Activated CD4-positive, CD25-positive, alpha-beta regulatory T cell treated with anti-CD3 and anti-CD28 coated beads, Interleukin-2, amount 50 U/mL, for 72 hours (primary cell): Measurements from ENCODE around the gene CLDN20.
"Not testable (repeated sequence)": the region's sequence is repeated elsewhere in the genome, so short reads cannot be mapped to it uniquely, and the experiment has no call there.

Experiments
- DNase-seq: peaks from one replicate; pipeline ENCODE4 v3.0.0; 2021

Gene CLDN20, protein sequence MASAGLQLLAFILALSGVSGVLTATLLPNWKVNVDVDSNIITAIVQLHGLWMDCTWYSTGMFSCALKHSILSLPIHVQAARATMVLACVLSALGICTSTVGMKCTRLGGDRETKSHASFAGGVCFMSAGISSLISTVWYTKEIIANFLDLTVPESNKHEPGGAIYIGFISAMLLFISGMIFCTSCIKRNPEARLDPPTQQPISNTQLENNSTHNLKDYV

DNA sequence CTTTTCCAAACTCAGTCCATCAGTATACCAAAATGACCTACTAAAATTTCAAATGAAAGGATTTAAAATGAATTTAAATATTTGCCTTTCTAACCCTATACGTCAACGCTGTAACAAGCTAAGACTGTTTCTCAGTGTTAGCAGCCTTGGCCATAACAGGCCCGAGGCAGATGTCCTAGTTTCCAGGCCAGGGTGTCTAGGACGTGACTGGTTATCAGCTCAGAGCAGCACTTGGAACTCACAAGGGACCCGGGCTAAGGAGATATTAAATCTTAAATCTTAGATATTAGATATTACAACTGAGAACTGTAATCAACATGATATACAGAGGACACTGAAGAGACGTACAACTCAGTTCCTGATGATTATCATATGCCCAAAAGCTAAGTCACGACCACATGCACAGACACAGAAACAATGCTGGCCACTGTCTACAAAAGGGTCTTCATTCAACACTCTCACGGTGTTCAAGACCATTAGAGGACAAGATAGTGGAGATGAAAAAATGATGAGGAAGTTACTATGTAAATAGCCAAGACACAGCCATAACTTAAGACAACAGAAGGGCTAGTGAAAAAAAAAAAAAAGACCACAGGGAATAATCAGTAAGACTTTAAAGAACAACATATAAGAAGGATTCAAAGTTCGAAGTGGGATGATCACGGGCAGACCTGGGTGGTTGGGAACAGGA, at the start of gene CLDN20:
TSS of gene CLDN20 (plus strand) at position 641 of the 691 bp plus-strand sequence. CDS start 11,707 bp downstream, outside the sequence.
- DNase-seq: no peak

DNA sequence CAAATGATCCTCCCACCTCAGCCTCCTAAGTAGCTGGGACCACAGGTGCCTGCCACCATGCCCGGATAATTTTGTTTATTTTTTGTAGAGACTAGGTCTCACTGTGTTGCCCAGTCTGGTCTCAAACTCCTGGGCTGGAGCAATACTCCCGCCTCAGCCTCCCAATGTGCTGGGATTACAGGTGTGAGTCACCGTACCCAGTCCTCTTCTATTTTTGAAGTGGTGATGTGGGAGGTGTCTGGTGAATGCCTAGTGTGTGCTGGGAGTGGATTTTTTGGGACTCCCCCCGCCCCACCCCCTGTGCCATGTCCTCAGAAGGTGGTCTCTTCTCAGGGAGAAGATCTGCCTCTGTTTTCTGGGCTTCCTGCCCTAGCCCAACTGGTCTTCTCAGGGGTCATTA, 47.9 kb upstream of the CLDN20 start:
- DNase-seq: no peak

DNA sequence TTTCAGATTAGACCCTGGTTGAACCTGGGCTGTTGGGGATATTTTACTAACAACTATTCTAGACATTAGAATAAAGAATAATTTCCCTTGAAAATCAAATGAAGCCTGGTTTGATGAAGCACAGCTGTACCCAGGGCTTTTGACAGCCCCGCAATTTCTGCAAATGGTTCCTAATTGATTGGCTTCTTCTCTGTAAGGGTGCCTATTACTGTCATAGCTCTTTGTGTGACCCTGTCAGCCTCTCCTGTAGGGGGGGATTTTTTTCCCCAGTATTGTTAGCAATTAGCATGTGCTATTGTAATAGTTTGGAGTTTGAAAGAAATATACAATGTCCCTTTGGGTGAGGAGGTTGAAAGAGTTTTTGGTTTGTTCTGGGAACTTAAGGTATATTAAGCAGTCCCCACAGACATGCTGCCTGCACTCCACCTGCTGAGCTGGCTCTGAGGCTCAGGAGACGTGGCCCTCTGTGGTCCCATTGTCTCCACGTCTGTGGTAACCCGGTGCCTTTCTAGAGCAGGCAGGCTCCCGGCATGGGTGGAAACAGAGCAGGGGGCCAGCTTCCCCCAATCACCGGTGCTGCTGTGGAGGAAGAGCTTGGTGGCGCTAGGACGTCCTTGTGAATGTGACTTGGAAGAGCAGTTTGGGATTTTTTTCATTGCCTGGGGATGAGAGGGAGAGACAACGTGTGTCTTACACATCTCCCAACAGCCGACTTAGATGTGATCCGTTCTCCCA, 47.3 kb upstream of the CLDN20 start:
- no peak for DNase-seq

DNA sequence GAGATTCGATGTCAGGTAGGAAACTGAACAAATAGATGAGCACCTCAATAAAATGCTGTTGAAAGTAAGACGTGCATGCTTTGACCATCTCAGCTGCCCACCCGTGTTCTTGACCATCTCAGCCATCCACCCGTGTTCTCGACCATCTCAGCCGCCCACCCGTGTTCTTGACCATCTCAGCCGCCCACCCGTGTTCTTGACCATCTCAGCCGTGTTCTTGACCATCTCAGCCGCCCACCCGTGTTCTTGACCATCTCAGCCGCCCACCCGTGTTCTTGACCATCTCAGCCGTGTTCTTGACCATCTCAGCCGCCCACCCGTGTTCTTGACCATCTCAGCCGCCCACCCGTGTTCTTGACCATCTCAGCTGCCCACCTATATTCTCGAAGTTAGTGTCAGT, 45.1 kb upstream of the CLDN20 start:
- not testable (repeated sequence) for DNase-seq

DNA sequence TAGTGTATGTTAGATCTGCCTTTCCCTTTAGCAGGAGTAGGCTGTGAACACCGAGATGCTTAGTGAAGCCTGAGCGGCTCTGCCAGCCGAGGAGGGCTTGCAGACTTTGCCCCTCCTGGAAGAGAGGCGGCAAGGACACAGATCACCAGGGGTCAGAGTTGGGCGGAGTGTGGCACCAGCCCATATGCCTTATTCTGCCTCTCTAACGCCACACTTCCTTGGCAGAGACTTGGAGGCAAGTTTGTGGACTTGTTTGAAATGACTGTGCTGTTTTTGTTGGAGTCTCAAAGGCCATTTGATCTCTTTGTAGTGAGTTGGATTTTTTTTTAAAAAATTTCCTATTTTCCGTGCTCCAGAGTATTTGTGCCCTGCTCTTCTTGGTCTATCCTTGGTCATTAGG, 44.5 kb upstream of the CLDN20 start:
- no peak for DNase-seq

DNA sequence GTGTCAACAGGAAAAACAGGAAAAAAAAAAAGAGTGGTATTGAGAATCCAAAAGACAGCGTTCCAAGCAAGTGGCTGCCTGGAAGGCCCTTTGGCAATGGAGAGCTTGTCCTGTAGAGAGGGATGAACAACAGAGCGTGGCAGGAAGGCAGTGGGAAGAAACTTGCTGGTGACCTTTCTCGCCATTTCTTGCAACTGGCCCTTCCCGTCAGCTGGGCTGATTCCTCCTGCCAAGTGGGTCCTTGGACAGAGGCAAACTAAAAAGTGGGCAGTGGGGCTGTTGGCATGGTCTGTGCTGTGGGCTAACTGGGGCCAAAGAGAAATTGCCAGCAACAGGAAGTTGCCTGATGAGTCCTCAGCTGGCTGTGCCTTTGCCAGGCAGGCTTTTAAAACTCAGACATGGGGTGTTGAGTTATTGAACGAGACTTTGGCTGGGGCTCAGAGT, 43.9 kb upstream of the CLDN20 start:
- DNase-seq: no peak

DNA sequence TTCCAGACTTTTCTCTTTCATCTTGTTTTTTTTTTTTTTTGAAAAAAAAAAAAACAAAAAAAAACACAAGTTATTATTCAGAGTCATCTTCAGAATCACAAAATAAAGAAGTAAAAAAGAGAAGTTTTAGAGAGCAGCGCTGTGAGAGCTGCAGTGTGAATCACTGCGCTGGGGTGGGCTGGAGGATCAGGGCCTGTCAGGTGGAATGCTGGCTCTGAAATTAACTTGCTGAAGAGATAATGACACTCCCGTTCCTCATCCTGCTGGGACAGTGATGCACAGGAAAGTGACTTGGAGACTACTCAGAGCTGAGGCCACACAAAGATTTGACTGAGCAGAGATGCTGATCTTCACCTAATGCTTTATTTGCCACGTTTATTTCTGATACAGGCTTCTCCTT, 42.7 kb upstream of the CLDN20 start:
- DNase-seq: no peak

DNA sequence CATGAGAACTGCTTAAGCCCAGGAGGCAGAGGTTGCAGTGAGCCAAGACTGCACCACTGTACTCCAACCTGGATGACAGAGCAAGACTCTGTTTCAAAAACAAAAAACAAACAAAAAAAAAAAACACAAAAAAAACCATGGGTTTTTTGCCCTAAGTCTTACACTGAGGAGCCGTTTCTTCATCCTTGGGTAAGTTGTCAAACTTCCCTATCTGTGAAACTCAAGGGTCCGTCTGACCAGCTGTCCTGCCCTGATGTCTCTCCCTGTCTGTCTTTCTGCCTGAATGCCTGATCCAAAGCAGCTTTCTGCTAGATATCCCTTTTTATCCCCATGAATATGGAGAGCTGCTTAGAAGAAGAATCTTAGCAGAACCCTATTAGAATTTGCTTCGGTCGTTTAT, 41.3 kb upstream of the CLDN20 start:
- DNase-seq: no peak

DNA sequence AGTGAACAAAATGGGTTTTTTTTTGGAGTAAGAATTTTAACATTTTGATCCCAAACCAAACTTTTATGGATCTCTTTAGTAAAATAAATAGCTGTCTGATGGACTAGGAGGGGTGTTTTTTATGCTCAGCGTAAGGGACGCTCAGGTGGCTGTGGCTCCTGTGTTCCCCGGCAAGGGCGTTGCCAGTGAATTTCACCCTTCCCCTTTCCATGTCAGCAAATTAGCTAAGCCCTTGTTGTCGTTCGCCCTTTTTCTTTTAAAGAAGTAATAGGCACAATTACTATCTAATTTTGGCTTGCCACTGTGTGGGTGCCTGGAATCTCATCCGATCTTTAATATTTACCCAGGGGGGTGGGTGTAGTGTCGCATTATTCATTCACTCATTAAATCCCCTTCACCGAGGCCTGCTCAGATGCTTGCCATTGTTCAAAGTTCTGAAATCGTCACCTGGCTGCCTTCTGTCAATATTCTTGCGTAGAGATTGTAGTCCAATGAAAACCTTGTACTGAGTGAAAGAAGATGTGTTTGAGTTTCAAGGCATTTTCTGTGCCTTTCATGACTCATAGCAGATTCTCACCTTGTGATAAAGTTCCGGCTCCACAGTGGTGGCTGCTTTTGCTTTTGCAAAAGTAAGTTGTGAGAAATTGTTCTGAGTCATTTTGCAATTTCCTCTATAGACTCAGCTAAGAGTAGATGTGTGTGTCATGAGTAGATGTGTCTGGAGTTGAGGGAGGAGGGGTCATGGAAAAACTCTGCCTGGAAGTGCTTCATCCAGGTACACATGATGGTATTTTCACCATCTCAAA, 40.0 kb upstream of the CLDN20 start:
- no peak for DNase-seq

DNA sequence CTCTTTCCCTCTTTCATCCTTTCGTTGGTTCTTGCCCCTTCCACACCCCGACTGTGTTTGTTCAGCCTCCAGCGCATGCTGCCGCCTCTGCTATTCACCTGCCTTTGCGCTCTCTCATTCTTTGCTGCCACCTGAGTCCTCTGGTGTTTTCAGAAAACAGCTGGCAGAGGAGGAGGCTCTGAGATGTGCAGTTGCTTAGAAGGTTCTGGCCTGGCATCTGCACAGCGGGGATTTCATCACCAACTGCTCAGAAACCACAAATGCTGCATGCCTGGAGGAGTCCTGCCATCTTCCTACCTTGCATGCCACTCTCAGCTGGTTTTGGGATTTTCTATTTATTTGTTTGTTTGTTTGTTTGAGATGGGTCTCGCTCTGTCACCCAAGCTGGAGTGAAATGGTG, 39.2 kb upstream of the CLDN20 start:
- no peak for DNase-seq

DNA sequence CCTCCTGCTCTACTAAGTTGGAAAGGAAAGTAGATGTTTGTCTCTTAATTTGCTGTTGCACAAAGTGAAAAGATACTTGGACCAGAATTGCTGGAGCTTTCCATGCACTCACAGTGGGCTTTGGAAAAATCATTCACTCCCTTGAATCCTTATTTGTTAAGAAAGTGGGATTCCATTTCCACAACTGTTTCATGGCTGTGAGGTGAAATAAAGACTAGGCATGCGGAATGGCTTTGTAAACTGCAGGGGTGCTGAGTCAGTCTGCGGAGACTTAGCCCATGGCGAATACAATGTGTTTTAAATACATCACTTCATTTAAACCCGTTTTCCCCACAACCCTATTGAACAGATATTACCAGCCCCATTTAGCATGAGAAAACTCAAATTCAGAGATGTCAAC, 36.8 kb upstream of the CLDN20 start:
- DNase-seq: no peak

DNA sequence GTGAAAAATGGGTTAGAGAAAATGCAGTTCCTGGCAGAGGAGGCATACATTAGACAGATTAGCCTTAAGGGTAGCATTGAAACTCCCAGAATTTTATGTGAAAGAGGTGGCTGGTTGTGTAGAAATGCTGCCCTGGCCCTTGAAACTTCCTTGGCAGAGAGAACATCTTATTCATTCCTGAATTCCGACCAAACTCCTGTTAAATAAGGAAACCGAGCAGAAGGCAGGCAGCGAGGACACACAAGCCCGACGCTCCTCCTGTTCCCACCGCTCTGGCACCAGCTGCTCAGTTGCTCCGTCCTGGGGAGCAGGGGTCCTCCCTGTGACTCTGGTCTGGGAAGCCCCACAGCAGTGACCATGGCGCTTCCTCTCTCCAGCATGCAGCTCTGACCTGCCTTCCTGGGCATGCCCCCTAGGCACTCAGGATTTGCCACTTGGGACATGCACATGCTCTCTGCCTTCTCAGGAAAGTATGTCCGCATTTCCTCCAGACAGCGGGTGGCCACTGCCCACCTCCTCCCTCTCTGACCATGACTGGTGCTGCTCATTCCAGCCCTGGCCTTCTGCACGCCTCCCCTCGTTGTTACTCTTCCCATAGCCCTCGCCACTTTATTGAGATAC, 35.2 kb upstream of the CLDN20 start:
- DNase-seq: no peak

DNA sequence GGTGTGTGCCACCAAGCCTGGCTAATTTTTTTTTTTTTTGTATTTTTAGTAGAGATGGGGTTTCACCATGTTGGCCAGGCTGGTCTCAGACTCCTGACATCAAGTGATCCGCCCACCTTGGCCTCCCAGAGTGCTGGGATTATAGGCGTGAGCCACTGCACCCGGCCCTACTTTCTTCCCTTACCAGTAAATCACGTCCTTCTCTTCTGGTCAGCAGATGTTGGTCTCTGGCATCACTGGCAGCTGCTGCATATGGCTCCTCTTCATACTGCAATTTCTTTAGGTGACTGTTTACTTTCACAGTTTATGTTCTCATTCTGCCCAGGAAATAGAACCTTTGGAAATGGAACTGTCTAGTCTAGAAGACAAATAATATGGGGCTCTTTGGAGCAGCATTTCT, 32.8 kb upstream of the CLDN20 start:
- not testable (repeated sequence) for DNase-seq

DNA sequence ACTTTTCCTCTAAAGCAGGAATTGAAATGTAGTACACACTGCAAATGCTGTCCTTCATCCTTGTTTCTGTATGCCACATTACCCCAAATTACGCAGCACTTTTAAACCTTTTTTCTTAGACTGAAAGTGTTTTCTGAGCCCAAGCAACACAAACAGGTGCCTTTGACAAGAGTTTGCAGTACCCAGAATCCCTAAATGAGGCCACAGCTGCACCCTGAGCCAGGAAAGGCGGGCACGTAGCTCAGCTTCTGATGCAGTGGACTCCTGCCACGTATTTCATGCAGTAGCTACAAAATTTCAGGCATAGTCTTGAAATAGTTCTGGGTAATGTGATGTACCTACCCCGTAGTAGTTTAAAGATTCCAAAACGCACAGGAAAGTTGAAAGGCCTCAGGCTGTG, 31.0 kb upstream of the CLDN20 start:
- no peak for DNase-seq

DNA sequence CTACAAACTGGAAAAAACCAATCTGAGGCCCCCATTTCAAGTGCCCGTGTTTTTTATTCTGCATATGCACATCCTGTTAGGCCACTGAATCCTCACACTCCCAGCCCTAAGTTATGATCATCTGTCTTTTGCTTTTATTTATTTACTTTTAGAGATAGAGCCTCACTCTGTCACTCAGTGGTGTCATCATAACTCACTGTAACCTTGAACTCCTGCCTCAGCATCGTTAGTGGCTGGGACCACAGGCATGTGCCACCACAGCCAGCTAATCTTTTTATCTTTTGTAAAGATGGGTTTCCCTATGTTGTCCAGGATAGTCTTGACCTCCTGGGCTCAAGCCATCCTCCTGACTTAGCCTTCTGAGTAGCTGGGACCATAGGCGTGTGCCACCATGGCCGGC, 29.6 kb upstream of the CLDN20 start:
- DNase-seq: no peak

DNA sequence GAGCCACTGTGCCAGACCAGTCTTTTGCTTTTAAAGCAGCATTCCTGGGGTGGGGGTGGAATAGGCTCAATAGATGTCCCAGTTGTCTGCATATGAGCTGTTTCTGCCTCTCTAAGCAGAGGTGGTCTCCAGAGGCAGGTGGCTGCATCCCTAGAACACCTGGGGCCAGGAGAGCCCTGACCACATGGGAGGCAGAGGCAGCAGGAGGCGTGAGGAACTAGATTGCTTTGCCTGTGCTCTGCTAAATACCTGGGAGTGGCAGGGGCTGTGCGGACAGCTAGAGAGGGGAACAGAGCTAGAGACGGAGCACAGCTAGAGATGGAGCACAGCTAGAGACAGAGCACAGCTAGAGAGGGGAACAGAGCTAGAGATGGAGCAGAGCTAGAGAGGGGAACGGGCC, 29.1 kb upstream of the CLDN20 start:
- DNase-seq: no peak

DNA sequence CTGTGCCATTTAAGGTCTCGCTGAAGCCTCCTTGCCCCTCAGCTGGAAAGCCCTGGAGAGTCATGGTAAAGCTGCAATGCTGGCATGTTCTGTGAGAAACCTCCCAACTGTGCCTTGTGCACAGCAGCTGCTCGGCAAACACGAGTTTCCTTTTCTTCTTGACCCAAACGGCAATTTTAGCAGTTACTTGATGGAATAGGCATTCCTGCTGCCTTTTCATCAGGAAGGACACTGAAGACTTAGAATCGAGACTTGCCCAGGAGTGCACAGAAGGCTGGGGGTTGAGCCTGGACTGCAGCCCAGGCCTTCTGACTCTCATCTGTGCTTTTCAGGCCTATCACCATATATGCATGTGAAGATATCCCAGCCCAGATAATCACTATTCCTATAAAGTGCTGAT, 28.7 kb upstream of the CLDN20 start:
- DNase-seq: no peak

DNA sequence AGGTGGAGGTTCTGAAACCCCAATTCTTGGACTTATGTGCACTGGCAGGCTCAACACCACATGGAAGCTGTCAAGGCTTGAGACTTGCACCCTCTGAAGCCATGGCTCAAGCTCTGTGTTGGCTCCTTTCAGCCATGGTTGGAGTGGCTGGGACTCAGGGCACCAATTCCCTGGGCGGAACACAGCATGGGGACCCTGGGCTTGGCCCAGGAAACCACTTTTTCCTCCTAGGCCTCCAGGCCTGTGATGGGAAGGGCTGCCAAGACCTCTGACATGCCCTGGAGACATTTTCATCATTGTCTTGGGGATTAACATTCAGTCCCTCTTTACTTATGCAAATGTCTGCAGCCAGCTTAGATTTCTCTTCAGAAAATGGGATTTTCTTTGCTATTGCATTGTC, 26.2 kb upstream of the CLDN20 start:
- no peak for DNase-seq

DNA sequence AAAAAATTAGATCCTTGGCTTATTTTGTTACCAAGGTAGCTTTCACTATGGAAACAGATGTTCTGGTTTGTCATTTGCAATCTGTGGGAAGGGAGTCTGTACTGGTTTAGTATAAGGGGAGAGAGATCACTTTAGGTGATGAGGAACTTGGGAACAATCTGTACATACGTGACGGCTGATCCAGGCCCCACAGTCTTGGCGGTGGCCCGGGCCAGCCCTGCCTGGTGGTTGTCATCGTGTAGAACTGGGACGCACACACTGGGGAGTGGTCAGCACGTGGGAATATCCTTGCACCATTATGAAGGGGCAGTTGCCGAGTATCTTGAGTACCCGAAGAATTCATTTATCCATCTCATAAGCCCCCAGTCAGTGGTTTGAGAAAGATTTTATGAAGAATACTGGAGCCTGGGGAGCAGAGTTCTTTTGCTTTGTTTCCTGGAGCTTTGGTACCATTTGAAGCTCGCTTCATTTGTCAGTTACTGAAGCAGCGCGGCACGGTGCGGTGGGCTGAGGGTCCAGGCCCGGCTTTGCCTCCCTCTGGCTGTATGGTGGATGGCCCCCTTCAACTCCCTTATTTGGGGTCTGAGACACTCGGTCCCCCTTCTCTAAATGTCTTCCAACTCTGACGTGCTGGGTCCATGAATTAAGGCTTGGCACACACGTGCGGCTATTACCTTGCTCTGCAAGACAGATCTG, 22.8 kb upstream of the CLDN20 start:
- no peak for DNase-seq

DNA sequence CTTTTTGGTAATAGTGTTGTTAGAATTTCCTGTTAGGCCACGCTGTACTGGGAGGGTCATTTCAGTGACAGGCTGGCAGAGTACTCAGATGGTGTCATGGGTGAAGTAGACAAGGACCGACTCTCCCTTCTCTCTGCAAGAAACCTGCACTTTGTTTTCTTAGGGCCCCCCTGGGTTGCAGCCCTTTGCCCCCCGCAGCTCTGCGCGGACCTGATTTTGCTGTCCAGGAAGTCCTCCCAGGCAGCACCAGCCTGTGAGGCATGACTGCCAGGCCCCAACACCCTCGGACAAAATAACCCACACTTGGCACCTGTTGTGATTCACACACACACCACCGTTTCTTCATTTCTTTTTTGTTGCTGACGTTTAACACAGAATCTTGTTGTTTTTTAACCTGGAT, 21.8 kb upstream of the CLDN20 start:
- no peak for DNase-seq

DNA sequence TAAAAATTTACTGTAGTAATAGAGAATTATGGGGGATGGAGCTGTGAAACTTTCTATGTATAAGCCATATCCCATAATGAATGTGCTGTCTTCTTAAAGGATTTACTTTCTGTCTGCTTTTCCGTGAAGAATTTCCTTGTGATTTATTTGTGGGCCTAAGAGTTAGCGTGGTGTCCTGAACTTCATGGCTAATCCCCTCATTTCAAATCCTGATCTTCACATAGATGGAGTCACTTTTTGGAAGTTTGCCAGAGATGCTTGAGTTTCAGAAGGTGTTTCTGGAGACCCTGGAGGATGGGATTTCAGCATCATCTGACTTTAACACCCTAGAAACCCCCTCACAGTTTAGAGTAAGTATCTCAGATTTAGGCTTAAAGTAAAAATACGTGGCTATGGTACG, 19.4 kb upstream of the CLDN20 start:
- DNase-seq: no peak

DNA sequence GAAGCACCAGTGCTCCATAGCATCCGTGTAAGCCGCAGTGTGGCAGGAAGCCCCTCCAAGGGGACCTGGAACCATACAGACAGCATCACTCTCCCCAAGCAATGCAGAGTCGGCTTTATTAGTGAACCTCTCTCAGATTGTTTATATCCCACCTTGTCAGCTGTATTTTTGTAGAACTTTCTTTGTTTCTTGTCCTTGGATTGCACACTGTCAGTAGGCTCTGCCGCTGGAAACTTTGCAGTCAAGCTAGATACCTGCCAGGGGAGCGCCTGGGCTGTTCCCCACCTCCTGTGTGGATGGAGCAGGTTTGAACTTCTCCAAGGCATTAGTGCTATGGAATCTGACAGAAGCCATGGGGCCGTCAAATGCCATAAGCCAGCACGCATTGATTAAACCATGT, 18.6 kb upstream of the CLDN20 start:
- no peak for DNase-seq
